Naive B cell (primary cell): Measurements from ENCODE around the gene CTNNA2. TPM values are rescaled to one million over a fixed set of nuclear protein-coding genes. Genes with fewer than 3 reads are reported as not detected.

Experiments
- ATAC-seq, 2 donors: fragments of 150-1000 bp; cut with Tn5 transposase; 2 replicates each; pipeline ENCODE4 v1.10.0; 2021; ENCODE audit warnings: low read depth in 2 of 2, mild to moderate bottlenecking in 2 of 2, moderate library complexity in 2 of 2
- DNase-seq: peaks from one replicate; pipeline ENCODE4 v3.0.0; 2022
- H3K27ac Mint-ChIP-seq, 6 donors: one replicate each; pipeline ENCODE4 v1.8.0; 2020 to 2022; ENCODE audit warnings: mild to moderate bottlenecking in 6 of 6, mixed read lengths in 6 of 6, moderate library complexity in 5 of 6, inconsistent platforms in 2 of 6
- H3K27me3 Mint-ChIP-seq, 3 donors: one replicate each; pipeline ENCODE4 v1.8.0; 2021 to 2022; ENCODE audit warnings: mixed read lengths in 3 of 3, mild to moderate bottlenecking in 1 of 3
- H3K36me3 Mint-ChIP-seq, 2 donors: one replicate each; pipeline ENCODE4 v1.8.0; 2020 to 2022; ENCODE audit warnings: mixed read lengths in 2 of 2, inconsistent platforms in 1 of 2, mild to moderate bottlenecking in 1 of 2
- H3K4me1 Mint-ChIP-seq, 3 donors: one replicate each; pipeline ENCODE4 v1.8.0; 2020 to 2022; ENCODE audit warnings: mixed read lengths in 3 of 3, inconsistent platforms in 1 of 3, mild to moderate bottlenecking in 1 of 3, moderate library complexity in 1 of 3
- H3K4me3 Mint-ChIP-seq, 8 donors: one replicate each; pipeline ENCODE4 v1.8.0; 2020 to 2022; ENCODE audit warnings: mild to moderate bottlenecking in 8 of 8, mixed read lengths in 8 of 8, moderate library complexity in 8 of 8, inconsistent platforms in 2 of 8
- H3K9me3 Mint-ChIP-seq, 7 donors: one replicate each; pipeline ENCODE4 v1.8.0; 2020 to 2022; ENCODE audit warnings: mixed read lengths in 7 of 7, mild to moderate bottlenecking in 5 of 7, inconsistent platforms in 2 of 7, moderate library complexity in 1 of 7
- polyA plus RNA-seq, 6 donors: library from polyadenylated mRNA; unstranded; fragments of 300-500 nt; fragmentation: Illumina TruSeq; gene quantifications; one replicate each; pipeline ENCODE4 v1.2.3, GENCODE V29; 2021; ENCODE audit warnings: low read depth in 6 of 6

The CTNNA2 gene
- polyA plus RNA-seq, 6 donors from 2014 or later = not detected

- Mint-ChIP-seq H3K9me3 (peaks cover 0 to 18% (median 0%) of the 10 kb centered on the region in 7 donors), H3K36me3 (no peaks in the 10 kb centered on the region), H3K4me1 (no peaks in the 10 kb centered on the region), H3K27ac (no peak overlapping the region), H3K27me3 (no peaks in the 10 kb centered on the region), H3K4me3 (no peak overlapping the region)
- ATAC-seq (no peak), DNase-seq (no peak)
These were observed 916.4 kb downstream of the CTNNA2 start for GRCh38 chr2:80429251-80429650.

GRCh38 chr2:80437959-80438358 is 925.1 kb downstream of the CTNNA2 start:
- Mint-ChIP-seq H3K36me3 (no peaks in the 10 kb centered on the region), H3K9me3 (peaks cover 0 to 3% (median 2%) of the 10 kb centered on the region in 7 donors), H3K27me3 (no peaks in the 10 kb centered on the region), H3K4me1 (no peaks in the 10 kb centered on the region), H3K27ac (no peak overlapping the region), H3K4me3 (no peak overlapping the region)
- DNase-seq (no peak), ATAC-seq (no peak)

GRCh38 chr2:80438686-80439085 is 925.8 kb downstream of the CTNNA2 start:
- no peaks in the 10 kb centered on the region for H3K4me1 Mint-ChIP-seq
- no peaks in the 10 kb centered on the region for H3K36me3 Mint-ChIP-seq
- no peak overlapping the region for H3K27ac Mint-ChIP-seq
- DNase-seq (no peak), ATAC-seq (no peak)
- peaks cover 0 to 4% (median 2%) of the 10 kb centered on the region in 7 donors for H3K9me3 Mint-ChIP-seq
- H3K27me3 Mint-ChIP-seq = no peaks in the 10 kb centered on the region
- no peak overlapping the region for H3K4me3 Mint-ChIP-seq

GRCh38 chr2:80454628-80455027 is 941.8 kb downstream of the CTNNA2 start:
- Mint-ChIP-seq H3K4me3 (no peak overlapping the region), H3K9me3 (peaks cover 0 to 10% (median 2%) of the 10 kb centered on the region in 7 donors), H3K4me1 (no peaks in the 10 kb centered on the region), H3K27me3 (no peaks in the 10 kb centered on the region), H3K36me3 (no peaks in the 10 kb centered on the region), H3K27ac (no peak overlapping the region)
- ATAC-seq (no peak), DNase-seq (no peak)

- Mint-ChIP-seq H3K9me3 (peaks cover 0 to 13% (median 3%) of the 10 kb centered on the region in 7 donors), H3K4me1 (no peaks in the 10 kb centered on the region), H3K27ac (no peak overlapping the region), H3K36me3 (no peaks in the 10 kb centered on the region), H3K4me3 (no peak overlapping the region), H3K27me3 (no peaks in the 10 kb centered on the region)
- ATAC-seq = no peak
- DNase-seq = no peak
These were observed 946.2 kb downstream of the CTNNA2 start for GRCh38 chr2:80459028-80459427.

GRCh38 chr2:80461505-80462197 is 948.8 kb downstream of the CTNNA2 start:
- ATAC-seq (no peak), DNase-seq (no peak)
- no peaks in the 10 kb centered on the region for H3K4me1 Mint-ChIP-seq
- no peaks in the 10 kb centered on the region for H3K36me3 Mint-ChIP-seq
- peak overlapping the region in 1 of 6 donors; percentile 40 for H3K27ac Mint-ChIP-seq
- H3K27me3 Mint-ChIP-seq = no peaks in the 10 kb centered on the region
- peaks cover 0 to 10% (median 3%) of the 10 kb centered on the region in 7 donors for H3K9me3 Mint-ChIP-seq
- no peak overlapping the region for H3K4me3 Mint-ChIP-seq

GRCh38 chr2:80462654-80463053 is 949.8 kb downstream of the CTNNA2 start:
- H3K36me3 Mint-ChIP-seq = no peaks in the 10 kb centered on the region
- H3K27ac Mint-ChIP-seq = peak overlapping the region in 1 of 6 donors; percentile 3
- ATAC-seq = no peak
- DNase-seq = no peak
- H3K4me3 Mint-ChIP-seq = no peak overlapping the region
- H3K4me1 Mint-ChIP-seq = no peaks in the 10 kb centered on the region
- H3K27me3 Mint-ChIP-seq = no peaks in the 10 kb centered on the region
- H3K9me3 Mint-ChIP-seq = peaks cover 0 to 10% (median 3%) of the 10 kb centered on the region in 7 donors

- Mint-ChIP-seq H3K4me3 (no peak overlapping the region), H3K27ac (no peak overlapping the region), H3K27me3 (no peaks in the 10 kb centered on the region), H3K9me3 (peaks cover 0 to 12% (median 3%) of the 10 kb centered on the region in 7 donors), H3K4me1 (no peaks in the 10 kb centered on the region), H3K36me3 (no peaks in the 10 kb centered on the region)
- no peak for ATAC-seq
- DNase-seq = no peak
These were observed 951.4 kb downstream of the CTNNA2 start for GRCh38 chr2:80464275-80464674.

- Mint-ChIP-seq H3K36me3 (no peaks in the 10 kb centered on the region), H3K4me1 (no peaks in the 10 kb centered on the region), H3K4me3 (no peak overlapping the region), H3K27me3 (no peaks in the 10 kb centered on the region), H3K27ac (no peak overlapping the region), H3K9me3 (peaks cover 0 to 17% (median 7%) of the 10 kb centered on the region in 7 donors)
- DNase-seq (no peak), ATAC-seq (no peak)
These were observed 954.5 kb downstream of the CTNNA2 start for GRCh38 chr2:80467262-80467811.

- no peak overlapping the region for H3K4me3 Mint-ChIP-seq
- no peaks in the 10 kb centered on the region for H3K4me1 Mint-ChIP-seq
- no peaks in the 10 kb centered on the region for H3K27me3 Mint-ChIP-seq
- peaks cover 0 to 9% (median 4%) of the 10 kb centered on the region in 7 donors for H3K9me3 Mint-ChIP-seq
- no peak for DNase-seq
- H3K36me3 Mint-ChIP-seq = no peaks in the 10 kb centered on the region
- H3K27ac Mint-ChIP-seq = no peak overlapping the region
- ATAC-seq = no peak
These were observed 956.6 kb downstream of the CTNNA2 start for GRCh38 chr2:80469428-80469827.

GRCh38 chr2:80473069-80473468 is 960.2 kb downstream of the CTNNA2 start:
- Mint-ChIP-seq H3K9me3 (peaks cover 0 to 8% (median 5%) of the 10 kb centered on the region in 7 donors), H3K36me3 (no peaks in the 10 kb centered on the region), H3K4me1 (no peaks in the 10 kb centered on the region), H3K27ac (no peak overlapping the region), H3K4me3 (no peak overlapping the region), H3K27me3 (no peaks in the 10 kb centered on the region)
- no peak for DNase-seq
- no peak for ATAC-seq

- H3K27me3 Mint-ChIP-seq = no peaks in the 10 kb centered on the region
- DNase-seq (no peak), ATAC-seq (no peak)
- H3K4me1 Mint-ChIP-seq = no peaks in the 10 kb centered on the region
- no peak overlapping the region for H3K27ac Mint-ChIP-seq
- H3K4me3 Mint-ChIP-seq = no peak overlapping the region
- H3K9me3 Mint-ChIP-seq = peaks cover 0 to 8% (median 5%) of the 10 kb centered on the region in 7 donors
- H3K36me3 Mint-ChIP-seq = no peaks in the 10 kb centered on the region
These were observed 960.9 kb downstream of the CTNNA2 start for GRCh38 chr2:80473796-80474195.

GRCh38 chr2:80475970-80476369 is 963.1 kb downstream of the CTNNA2 start:
- DNase-seq = no peak
- Mint-ChIP-seq H3K27me3 (no peaks in the 10 kb centered on the region), H3K27ac (no peak overlapping the region), H3K9me3 (peaks cover 0 to 8% (median 4%) of the 10 kb centered on the region in 7 donors), H3K36me3 (no peaks in the 10 kb centered on the region), H3K4me3 (no peak overlapping the region), H3K4me1 (no peaks in the 10 kb centered on the region)
- no peak for ATAC-seq

GRCh38 chr2:80476535-80477117 is 963.8 kb downstream of the CTNNA2 start:
- Mint-ChIP-seq H3K36me3 (no peaks in the 10 kb centered on the region), H3K9me3 (peaks cover 0 to 4% (median 2%) of the 10 kb centered on the region in 7 donors), H3K4me1 (no peaks in the 10 kb centered on the region), H3K4me3 (no peak overlapping the region), H3K27ac (no peak overlapping the region), H3K27me3 (no peaks in the 10 kb centered on the region)
- ATAC-seq (no peak), DNase-seq (no peak)
